K562 (cell line): Measurements from ENCODE around the gene CDK5RAP3. TPM values are rescaled to one million over a fixed set of nuclear protein-coding genes. Genes with fewer than 3 reads are reported as not detected.

ENCODE experiments used
- CBX1 ChIP-seq: sonication (generic); IDR thresholded peaks from 2 replicates; pipeline ENCODE4 v1.6.1; 2016; ENCODE audit warnings: antibody characterized with exemption, low read depth, mild to moderate bottlenecking
- CHD4 ChIP-seq: fragments of 200-600 bp; sonication (generic); IDR thresholded peaks from 3 replicates; pipeline ENCODE4 v1.6.1; 2012; ENCODE audit warnings: low read depth, mild to moderate bottlenecking, mixed read lengths, low read length, inconsistent platforms; ENCODE audit not compliant: insufficient read depth, insufficient replicate concordance, poor library complexity, severe bottlenecking
- DPF2 ChIP-seq: fragments of 450-650 bp; IDR thresholded peaks from 2 replicates; pipeline ENCODE4 v1.6.1; 2016
- ETV5 ChIP-seq: sonication (generic); formaldehyde crosslinking; IDR thresholded peaks from 2 replicates; pipeline ENCODE4 v1.4.0; 2020; ENCODE audit warnings: low read depth, mild to moderate bottlenecking, missing genetic modification reagents
- GTF2E2 ChIP-seq: fragments of 200-800 bp; sonication (Bioruptor generic); IDR thresholded peaks from 2 replicates; pipeline ENCODE4 v1.6.1; 2016; ENCODE audit warnings: missing genetic modification characterization, missing compliant biosample characterization
- HNRNPUL1 ChIP-seq: fragments of 200-400 bp; formaldehyde crosslinking; IDR thresholded peaks from 2 replicates; pipeline ENCODE4 v1.6.1; 2017; ENCODE audit warnings: low read length
- JUND ChIP-seq, 2 experiments: IDR thresholded peaks; 2 replicates in 1 of 2; 3 replicates in 1 of 2; pipeline ENCODE4 v1.6.1; 2011; ENCODE audit warnings: borderline replicate concordance in 2 of 2, low read depth in 2 of 2, low read length in 2 of 2, improper control_type of control experiment in 1 of 2, missing biosample characterization in 1 of 2, missing genetic modification characterization in 1 of 2, missing genetic modification reagents in 1 of 2
- KDM5B ChIP-seq: fragments of 200-600 bp; sonication (generic); IDR thresholded peaks from 2 replicates; pipeline ENCODE4 v1.6.1; 2012; ENCODE audit warnings: low read depth, mild to moderate bottlenecking, moderate library complexity, low read length, control low read depth, inconsistent platforms; ENCODE audit not compliant: insufficient replicate concordance
- MTA1 ChIP-seq: fragments of 450-650 bp; IDR thresholded peaks from 2 replicates; pipeline ENCODE4 v1.6.1; 2017; ENCODE audit warnings: borderline replicate concordance
- POLR2G ChIP-seq: fragments of 200-400 bp; formaldehyde crosslinking; IDR thresholded peaks from 2 replicates; pipeline ENCODE4 v1.6.1; 2017; ENCODE audit warnings: low read depth, mild to moderate bottlenecking, antibody characterized with exemption, low read length, moderate library complexity
- RB1 ChIP-seq: fragments of 450-650 bp; IDR thresholded peaks from 2 replicates; pipeline ENCODE4 v1.6.1; 2017; ENCODE audit warnings: low read depth, mild to moderate bottlenecking
- RHOXF2B ChIP-seq: fragments of 250-450 bp; sonication (Bioruptor Pico); conservative IDR thresholded peaks from 2 replicates; pipeline ENCODE4 v1.5.1; 2021
- TCF3 ChIP-seq: sonication (generic); formaldehyde crosslinking; IDR thresholded peaks from 2 replicates; pipeline ENCODE4 v1.4.0; 2020; ENCODE audit warnings: mild to moderate bottlenecking, missing genetic modification reagents
- polyA plus RNA-seq, 8 experiments: library from polyadenylated mRNA; depleted of rRNA in 4 of 8; stranded (reverse) in 5 of 8; unstranded in 3 of 8; fragments of >200 nt; fragmentation: Nextera tagmentation in 2 of 8; fragmentation: Illumina TruSeq in 1 of 8; extraction: Ambion mirVana in 2 of 8; extraction: Trizol in 1 of 8; gene quantifications; 2 replicates each; pipeline versions ENCODE4 v1.2.1 to v1.2.3, GENCODE V29; 2011 to 2014; ENCODE audit warnings: inconsistent platforms in 1 of 8, missing spikeins in 1 of 8
- total RNA-seq, 7 experiments: library from RNA; depleted of rRNA in 6 of 7; stranded (reverse); fragments of >200 nt in 6 of 7; fragmentation: Illumina TruSeq in 2 of 7; extraction: Trizol in 2 of 7; gene quantifications; 2 replicates each; pipeline versions ENCODE4 v1.2.1 to v1.2.3, GENCODE V29; 2011 to 2021; ENCODE audit warnings: low replicate concordance in 1 of 7
- TF ChIP-seq, protein P1 (sequence below), 2 experiments: fragments of 450-650 bp; IDR thresholded peaks; 2 replicates each; pipeline ENCODE4 v1.6.1; 2016
- TF ChIP-seq, protein P2 (sequence below), 2 experiments: fragments of 250-450 bp in 1 of 2; fragments of 450-650 bp in 1 of 2; sonication (Bioruptor Pico) in 1 of 2; IDR thresholded peaks; 2 replicates each; pipeline versions ENCODE4 v1.6.1 to v1.8.0; 2016 to 2021; ENCODE audit warnings: mild to moderate bottlenecking in 2 of 2, moderate library complexity in 2 of 2, missing compliant biosample characterization in 1 of 2, missing genetic modification characterization in 1 of 2
- TF ChIP-seq, protein P3 (sequence below): sonication (generic); formaldehyde crosslinking; IDR thresholded peaks from 2 replicates; pipeline ENCODE4 v1.9.0; 2022; ENCODE audit warnings: mild to moderate bottlenecking, missing genetic modification reagents
- TF ChIP-seq, protein P4 (sequence below): sonication (generic); IDR thresholded peaks from 2 replicates; pipeline ENCODE4 v1.6.1; 2016
- TF ChIP-seq, protein P5 (sequence below), 2 experiments: fragments of 450-650 bp in 1 of 2; sonication (generic) in 1 of 2; formaldehyde crosslinking; conservative IDR thresholded peaks; 2 replicates each; pipeline versions ENCODE4 v1.4.0 to v1.8.1; 2020 to 2022; ENCODE audit warnings: mild to moderate bottlenecking in 1 of 2, missing genetic modification reagents in 1 of 2

The CDK5RAP3 gene
- total and polyA plus RNA-seq, 9 of the 15 experiments (the other 6 are each of a cell fraction or from before 2014, with no cell fraction given): 44.2 to 202 (median 91.5) TPM

DNA sequence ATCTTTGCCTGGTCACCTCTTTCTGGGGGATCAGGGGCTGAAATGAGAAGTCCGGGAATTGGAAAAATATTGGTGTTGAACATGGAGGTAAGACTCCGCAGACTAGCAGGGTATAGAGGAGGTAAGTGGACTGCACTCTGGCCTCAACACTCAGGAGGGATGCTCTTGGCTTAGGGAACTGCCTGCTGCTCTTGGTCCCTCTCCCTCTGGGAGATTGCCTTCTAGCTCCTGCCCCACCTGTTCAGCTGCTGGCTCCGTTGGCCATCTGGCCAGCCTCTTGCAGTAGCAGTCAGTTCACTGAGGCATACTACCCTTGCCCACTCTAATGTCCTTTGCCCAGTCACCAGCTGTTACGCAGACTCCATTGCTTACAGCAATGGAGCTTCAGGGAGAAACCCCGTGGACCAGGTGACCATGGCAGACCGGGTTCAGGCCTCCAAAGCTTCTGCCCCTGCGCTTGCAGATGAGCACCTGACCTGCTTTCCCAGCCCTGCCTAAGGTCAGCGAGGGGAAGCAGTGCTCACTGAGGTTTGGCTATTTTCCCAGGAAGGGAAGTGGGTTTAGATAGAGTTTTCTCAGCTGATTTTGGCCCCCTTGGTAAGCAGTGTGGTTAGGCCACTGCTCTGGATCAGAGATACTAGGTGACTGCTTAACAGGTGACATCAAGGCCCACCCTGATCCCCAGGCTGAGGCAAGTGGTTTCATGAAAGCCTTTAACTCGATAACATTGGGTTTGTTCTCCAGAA lies 11.9 kb downstream of the CDK5RAP3 start (continued):
- TF ChIP-seq JUND (IDR thresholded peaks at IDR 0.05; ENCODE audit: borderline replicate concordance, low read depth, low read length) (no peak), JUND (tag; IDR thresholded peaks at IDR 0.05; ENCODE audit: borderline replicate concordance, low read depth, low read length) (0 out of 3 replicates have a peak, but pooled peaks have one; percentile 4), CHD4 (peak; percentile 35), RB1 (no peak), TCF3 (CRISPR knock-in tag) (peak; percentile 47), KDM5B (peak; percentile 8), ETV5 (peak; percentile 35), CBX1 (no peak), HNRNPUL1 (0 out of 2 replicates have a peak, but pooled peaks have one; percentile 46), RHOXF2B (0 out of 2 replicates have a peak, but pooled peaks have one; percentile 11), GTF2E2 (tag) (0 out of 2 replicates have a peak, but pooled peaks have one; percentile 63), DPF2 (peak; percentile 17; the same call in 1 of the 2 replicates), MTA1 (0 out of 2 replicates have a peak, but pooled peaks have one; percentile 0), POLR2G (0 out of 2 replicates have a peak, but pooled peaks have one; percentile 18)
- TF ChIP-seq, protein P1, sequence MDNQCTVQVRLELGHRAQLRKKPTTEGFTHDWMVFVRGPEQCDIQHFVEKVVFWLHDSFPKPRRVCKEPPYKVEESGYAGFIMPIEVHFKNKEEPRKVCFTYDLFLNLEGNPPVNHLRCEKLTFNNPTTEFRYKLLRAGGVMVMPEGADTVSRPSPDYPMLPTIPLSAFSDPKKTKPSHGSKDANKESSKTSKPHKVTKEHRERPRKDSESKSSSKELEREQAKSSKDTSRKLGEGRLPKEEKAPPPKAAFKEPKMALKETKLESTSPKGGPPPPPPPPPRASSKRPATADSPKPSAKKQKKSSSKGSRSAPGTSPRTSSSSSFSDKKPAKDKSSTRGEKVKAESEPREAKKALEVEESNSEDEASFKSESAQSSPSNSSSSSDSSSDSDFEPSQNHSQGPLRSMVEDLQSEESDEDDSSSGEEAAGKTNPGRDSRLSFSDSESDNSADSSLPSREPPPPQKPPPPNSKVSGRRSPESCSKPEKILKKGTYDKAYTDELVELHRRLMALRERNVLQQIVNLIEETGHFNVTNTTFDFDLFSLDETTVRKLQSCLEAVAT (IDR thresholded peaks at IDR 0.05): no peak
- TF ChIP-seq, protein P2, sequence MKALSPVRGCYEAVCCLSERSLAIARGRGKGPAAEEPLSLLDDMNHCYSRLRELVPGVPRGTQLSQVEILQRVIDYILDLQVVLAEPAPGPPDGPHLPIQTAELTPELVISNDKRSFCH (CRISPR knock-in tag; IDR thresholded peaks at IDR 0.05): no peak
- TF ChIP-seq, protein P2 (tag; IDR thresholded peaks at IDR 0.05): peak; percentile 15; the same call in 1 of the 2 replicates
- TF ChIP-seq, protein P3, sequence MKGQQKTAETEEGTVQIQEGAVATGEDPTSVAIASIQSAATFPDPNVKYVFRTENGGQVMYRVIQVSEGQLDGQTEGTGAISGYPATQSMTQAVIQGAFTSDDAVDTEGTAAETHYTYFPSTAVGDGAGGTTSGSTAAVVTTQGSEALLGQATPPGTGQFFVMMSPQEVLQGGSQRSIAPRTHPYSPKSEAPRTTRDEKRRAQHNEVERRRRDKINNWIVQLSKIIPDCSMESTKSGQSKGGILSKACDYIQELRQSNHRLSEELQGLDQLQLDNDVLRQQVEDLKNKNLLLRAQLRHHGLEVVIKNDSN (CRISPR knock-in tag): no peak
- TF ChIP-seq, protein P4, sequence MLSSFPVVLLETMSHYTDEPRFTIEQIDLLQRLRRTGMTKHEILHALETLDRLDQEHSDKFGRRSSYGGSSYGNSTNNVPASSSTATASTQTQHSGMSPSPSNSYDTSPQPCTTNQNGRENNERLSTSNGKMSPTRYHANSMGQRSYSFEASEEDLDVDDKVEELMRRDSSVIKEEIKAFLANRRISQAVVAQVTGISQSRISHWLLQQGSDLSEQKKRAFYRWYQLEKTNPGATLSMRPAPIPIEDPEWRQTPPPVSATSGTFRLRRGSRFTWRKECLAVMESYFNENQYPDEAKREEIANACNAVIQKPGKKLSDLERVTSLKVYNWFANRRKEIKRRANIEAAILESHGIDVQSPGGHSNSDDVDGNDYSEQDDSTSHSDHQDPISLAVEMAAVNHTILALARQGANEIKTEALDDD: peak; percentile 84
- TF ChIP-seq, protein P5, sequence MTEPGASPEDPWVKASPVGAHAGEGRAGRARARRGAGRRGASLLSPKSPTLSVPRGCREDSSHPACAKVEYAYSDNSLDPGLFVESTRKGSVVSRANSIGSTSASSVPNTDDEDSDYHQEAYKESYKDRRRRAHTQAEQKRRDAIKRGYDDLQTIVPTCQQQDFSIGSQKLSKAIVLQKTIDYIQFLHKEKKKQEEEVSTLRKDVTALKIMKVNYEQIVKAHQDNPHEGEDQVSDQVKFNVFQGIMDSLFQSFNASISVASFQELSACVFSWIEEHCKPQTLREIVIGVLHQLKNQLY (CRISPR knock-in tag; conservative IDR thresholded peaks at IDR 0.05): 0 out of 4 replicates have a peak, but pooled peaks of 1 of the 2 experiments have one; percentile 31
- TF ChIP-seq, all 486 proteins: peak for 21
